Fibroblast of peridontal ligament (primary cell): ENCODE measurements around the gene PHTF1.
A peak's percentile ranks its signal among the peaks of the same experiment; 100 is the strongest.
"Not testable (repeated sequence)": the region's sequence is repeated elsewhere in the genome, so short reads cannot be mapped to it uniquely, and the experiment has no call there.

Experiments
- DNase-seq: peaks from one replicate; pipeline ENCODE4 v3.0.0-alpha.2; 2010; ENCODE audit errors: extremely low read depth

The PHTF1 gene

DNA sequence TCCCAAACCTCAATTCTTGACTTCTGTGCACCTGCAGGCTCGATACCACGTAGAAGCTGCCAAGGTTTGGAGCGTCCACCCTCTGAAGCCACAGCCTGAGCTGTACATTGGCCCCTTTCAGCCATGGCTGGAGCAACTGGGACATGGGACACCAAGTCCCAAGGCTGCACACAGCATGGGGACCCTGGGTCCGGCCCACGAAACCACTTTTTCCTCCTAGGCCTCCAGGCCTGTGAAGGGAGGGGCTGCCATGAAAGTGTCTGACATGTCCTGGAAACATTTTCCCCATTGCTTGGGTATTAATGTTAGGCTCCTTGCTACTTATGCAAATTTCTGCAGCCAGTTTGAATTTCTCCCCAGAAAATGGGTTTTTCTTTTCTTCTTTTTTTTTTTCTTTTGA, 40.7 kb downstream of the PHTF1 start:
- DNase-seq, result not testable (repeated sequence)

DNA sequence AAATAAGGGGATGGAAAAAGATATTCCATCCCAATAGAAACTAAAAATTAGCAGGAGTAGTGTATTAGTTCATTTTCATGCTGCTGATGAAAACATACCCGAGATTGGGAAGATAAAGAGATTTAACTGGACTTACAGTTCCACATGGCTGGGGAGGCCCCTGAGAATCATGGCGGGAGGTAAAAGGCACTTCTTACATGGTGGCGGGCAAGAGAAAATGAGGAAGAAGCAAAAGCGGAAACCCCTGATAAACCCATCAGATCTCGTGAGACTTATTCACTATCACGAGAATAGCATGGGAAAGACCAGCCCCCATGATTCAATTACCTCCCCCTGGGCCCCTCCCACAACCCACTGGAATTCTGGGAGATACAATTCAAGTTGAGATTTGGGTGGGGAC, 41.8 kb downstream of the PHTF1 start:
- not testable (repeated sequence) for DNase-seq

DNA sequence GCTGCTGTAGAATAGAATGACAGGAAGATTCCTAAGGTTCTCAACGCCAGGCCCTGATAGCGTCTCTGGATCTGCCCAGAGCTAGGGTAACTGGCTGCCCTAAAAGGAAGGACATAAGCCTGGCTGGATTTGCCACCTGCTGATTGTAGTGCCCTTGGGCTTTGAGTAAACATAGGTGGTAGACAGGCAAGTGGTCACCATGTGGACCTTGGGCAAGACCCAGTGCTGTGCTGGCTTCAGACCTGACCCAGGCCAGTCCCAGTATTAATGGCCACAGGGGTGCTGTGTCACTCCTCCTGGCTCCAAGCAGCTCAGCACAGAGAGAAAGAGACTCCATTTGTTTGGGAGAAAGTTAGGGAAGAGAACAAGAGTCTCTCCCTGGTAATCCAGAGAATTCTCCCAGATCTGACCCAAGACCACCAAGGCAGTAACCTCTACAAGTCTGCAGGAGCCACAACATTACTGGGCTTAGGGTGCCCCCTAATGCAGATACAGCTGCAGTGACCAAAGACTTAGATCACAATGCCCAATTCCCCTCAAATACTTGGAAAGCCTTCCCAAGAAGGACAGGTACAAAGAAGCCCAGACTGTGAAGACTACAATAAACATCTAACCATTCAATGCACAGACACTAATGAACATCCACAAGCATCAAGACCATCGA, 44.5 kb downstream of the PHTF1 start:
- DNase-seq, result no peak

DNA sequence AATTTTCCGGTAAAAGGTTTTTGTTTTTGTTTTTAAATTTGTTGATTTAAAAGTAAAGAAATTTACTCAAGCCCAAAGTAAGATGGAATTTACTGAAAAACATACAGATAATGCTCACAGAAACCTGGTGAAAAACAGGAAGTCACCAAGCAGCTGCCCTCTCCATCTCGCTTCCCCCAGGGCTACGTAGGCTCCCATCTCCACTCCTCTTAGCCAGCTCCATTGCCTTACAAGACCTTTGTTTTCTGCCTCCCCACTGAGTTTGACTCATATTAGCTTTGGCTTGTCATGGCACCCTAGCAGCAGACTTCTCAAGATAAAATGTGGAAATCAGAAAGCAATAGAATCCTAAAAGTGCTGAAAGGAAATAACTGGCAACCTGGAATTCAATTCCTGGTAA, 57.9 kb downstream of the PHTF1 start:
- no peak for DNase-seq

GRCh38 chr1:113694910-113695309, 64.4 kb downstream of the PHTF1 start:
- DNase-seq, result no peak

- DNase-seq, result no peak
Observed at GRCh38 chr1:113692824-113693431, 66.4 kb downstream of the PHTF1 start.

DNA sequence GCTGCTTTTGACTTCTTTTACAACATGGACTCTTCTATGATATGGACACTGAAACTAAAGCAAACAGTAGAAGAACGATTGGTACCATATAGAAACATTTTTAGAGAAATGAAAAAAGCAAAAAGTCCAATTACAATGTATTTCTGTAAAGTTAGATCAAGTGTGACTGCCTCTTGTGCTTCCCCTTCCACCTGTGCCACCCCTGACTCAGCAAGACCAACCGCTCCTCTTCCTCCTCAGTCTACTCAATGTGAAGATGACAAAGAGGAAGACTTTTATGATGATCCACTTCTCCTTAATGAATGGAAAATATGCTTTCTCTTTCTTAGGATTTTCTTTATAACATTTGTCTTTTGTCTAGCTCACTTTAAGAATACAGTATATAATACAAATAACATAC, 66.9 kb downstream of the PHTF1 start:
- no peak for DNase-seq

- no peak for DNase-seq
Observed at GRCh38 chr1:113691184-113691583, 68.1 kb downstream of the PHTF1 start.

- peak; percentile 93 for DNase-seq
Observed at GRCh38 chr1:113686891-113687618, 72.2 kb downstream of the PHTF1 start.

GRCh38 chr1:113684153-113684541, 75.1 kb downstream of the PHTF1 start:
- peak; percentile 63 for DNase-seq

- peak; percentile 38 for DNase-seq
Observed at GRCh38 chr1:113683384-113684152, 75.7 kb downstream of the PHTF1 start.

DNA sequence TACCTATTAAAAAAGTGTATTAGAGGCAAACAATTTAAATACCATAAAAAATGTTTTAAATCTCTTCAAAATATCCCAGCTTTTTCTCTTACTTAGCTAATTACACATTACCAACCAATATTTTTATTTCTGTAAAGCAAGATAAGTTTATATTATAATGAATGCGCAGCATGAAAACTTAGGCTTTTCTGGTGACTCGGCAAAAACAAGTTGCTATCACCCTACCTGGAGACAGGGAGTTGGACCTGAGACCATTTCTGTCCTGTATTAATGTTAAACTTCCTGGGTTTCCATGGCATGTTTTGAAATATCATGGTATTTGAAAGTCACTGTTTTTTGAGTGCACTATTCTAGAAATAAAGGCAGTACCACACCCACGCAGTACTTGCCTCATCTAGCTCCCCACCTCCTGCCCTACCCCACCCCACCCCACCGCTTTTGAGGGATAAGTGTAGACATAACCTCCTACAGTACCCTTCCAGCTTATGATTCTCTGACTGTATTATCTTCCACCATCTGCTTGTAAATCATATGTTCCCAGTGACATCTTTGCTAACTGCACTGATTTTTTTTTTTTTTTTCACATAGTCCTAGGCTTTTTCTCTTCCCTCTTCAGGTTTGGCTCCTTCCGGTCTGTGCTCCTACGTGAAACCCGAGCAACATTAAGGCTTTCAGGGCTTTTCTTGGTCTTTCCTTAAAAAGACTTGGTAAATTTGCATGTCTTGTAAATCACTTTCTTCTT, 77.5 kb downstream of the PHTF1 start:
- DNase-seq, result no peak

DNA sequence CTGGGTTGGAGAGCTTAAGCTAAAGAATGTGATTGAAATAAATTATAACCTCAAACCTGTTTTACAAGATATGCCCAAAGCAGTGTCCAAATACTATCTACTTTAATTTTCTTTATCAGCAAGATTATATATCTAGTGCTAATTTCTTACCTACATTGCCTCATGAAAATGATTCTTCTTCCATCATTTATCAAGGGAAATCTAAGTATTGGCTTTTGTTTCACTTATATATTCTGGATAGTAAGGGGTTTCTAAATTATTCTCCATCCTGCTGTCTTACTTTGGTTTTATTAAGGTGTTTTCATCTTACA, 81.2 kb downstream of the PHTF1 start:
- DNase-seq, result no peak

- DNase-seq, result peak; percentile 77
Observed at GRCh38 chr1:113677250-113678158, 81.8 kb downstream of the PHTF1 start.

DNA sequence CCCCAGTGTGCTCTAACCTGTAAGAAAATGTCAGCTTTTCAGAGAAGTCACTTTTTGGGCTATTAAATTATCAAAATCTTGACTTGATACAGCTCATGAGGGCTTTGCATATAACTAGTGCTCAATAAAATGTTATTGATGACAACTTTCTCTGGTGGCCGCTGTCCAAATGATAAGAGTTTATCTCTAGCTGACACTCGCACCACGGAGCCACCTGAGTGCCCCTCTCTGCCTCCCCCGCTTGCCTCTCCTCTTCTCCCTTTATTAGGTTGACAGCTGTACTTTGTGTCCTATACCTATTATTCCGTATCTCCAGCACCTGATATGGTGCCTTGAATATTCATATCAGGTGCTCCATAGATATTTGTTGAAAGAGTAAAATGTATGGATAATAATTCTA, 82.8 kb downstream of the PHTF1 start:
- DNase-seq, result no peak

GRCh38 chr1:113675302-113675701, 84.0 kb downstream of the PHTF1 start:
- no peak for DNase-seq

DNA sequence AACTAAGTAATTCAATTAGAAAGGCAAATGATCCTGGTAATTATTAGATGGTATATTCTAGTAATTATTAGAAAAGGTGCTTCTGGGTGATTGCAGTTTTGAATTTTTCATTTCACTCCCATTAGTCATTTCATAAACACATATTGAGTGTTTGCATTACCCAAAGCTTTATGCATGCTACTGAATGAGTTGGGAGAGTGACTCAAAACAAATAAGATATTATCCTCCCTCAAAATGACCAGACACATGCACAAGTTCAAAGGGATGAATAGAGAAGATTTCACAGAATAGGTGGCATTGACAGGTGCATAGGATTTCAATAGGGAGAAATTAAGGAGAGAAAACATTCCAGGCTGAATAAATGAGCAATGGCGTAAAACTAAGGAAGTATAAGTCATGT, 84.7 kb downstream of the PHTF1 start:
- DNase-seq, result no peak

DNA sequence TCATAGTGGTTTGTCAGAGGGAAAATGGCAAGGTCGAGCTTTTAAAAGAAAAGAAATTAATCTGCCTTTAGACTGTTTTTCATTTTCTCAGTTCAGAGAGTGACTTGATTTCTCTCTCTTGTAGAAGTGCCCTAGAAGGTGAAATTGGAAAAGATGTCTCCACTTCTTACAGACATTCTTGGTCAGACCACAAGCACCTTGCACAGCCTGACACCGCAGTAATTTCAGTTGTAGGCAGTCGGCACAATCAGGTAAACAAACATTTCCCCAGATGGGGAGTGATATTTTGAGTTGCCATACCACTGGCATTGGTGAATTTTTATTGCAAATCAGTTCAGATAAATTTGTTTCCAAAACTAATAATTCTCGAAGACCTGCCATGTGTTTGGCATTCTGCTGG, 86.8 kb downstream of the PHTF1 start:
- no peak for DNase-seq

GRCh38 chr1:113670650-113671049, 88.6 kb downstream of the PHTF1 start:
- no peak for DNase-seq

GRCh38 chr1:113669988-113670387, 89.3 kb downstream of the PHTF1 start:
- no peak for DNase-seq

DNA sequence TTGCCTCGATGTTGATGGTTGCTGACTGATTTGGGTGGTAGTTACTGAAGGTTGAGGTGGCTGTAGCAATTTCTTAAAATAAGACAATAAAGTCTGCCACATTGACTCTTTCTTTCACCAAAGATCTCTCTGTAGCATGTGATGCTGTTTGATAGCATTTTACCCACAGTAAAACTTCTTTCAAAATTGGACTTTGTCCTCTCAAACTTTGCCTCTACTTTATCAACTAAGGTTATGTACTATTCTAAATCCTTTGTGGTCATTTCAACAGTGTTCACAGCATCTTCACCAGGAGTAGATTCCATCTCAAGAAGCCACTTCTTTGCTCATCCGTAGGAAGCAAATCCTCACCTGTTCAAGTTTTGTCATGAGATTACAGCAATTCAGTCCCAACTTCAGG, 93.2 kb downstream of the PHTF1 start:
- no peak for DNase-seq
